Keratinocyte (primary cell): Measurements from ENCODE around the gene FOXL2NB. TPM values are rescaled to one million over a fixed set of nuclear protein-coding genes. Genes with fewer than 3 reads are reported as not detected.

ENCODE experiments used
- DNase-seq: peaks from one replicate; pipeline ENCODE4 v3.0.0-alpha.2; 2011; ENCODE audit warnings: low read depth, missing footprints, low spot score
- FAIRE-seq: peaks from 2 replicates; lab custom pipeline; 2011; peaks lifted over from hg19 to GRCh38; lab: Jason Lieb, UNC
- H2AFZ ChIP-seq: 2 replicates; pipeline ENCODE4 v1.6.0; 2012; ENCODE audit warnings: low read length, control low read depth, inconsistent platforms; ENCODE audit not compliant: control insufficient read depth
- H3K27ac ChIP-seq: 2 replicates; pipeline ENCODE4 v1.5.1; 2011; ENCODE audit warnings: low read length; ENCODE audit not compliant: control insufficient read depth, insufficient read depth
- H3K27me3 ChIP-seq: 3 replicates; pipeline ENCODE4 v1.6.0; 2011; ENCODE audit warnings: low read length; ENCODE audit not compliant: control insufficient read depth, insufficient read depth; ENCODE audit errors: extremely low read depth
- H3K36me3 ChIP-seq, 2 experiments: 2 replicates in 1 of 2; 3 replicates in 1 of 2; pipeline ENCODE4 v1.5.1; 2011; ENCODE audit warnings: low read length in 2 of 2, mild to moderate bottlenecking in 1 of 2; ENCODE audit not compliant: control insufficient read depth in 2 of 2, insufficient read depth in 2 of 2; ENCODE audit errors: extremely low read depth in 1 of 2
- H3K4me1 ChIP-seq: 3 replicates; pipeline ENCODE4 v1.5.1; 2011; ENCODE audit warnings: low read length; ENCODE audit not compliant: control insufficient read depth, insufficient read depth; ENCODE audit errors: extremely low read depth
- H3K4me2 ChIP-seq: 3 replicates; pipeline ENCODE4 v1.6.0; 2011; ENCODE audit warnings: low read depth, low read length; ENCODE audit not compliant: control insufficient read depth, insufficient read depth; ENCODE audit errors: extremely low read depth
- H3K4me3 ChIP-seq, 3 experiments: fragments of 200-600 bp in 1 of 3; sonication (generic) in 1 of 3; 2 replicates in 2 of 3; 3 replicates in 1 of 3; pipeline ENCODE4 v1.5.1; 2011 to 2016; ENCODE audit warnings: low read length in 3 of 3, mild to moderate bottlenecking in 3 of 3, control low read depth in 2 of 3, inconsistent platforms in 1 of 3, low read depth in 1 of 3, mixed read lengths in 1 of 3, mixed run types in 1 of 3, moderate library complexity in 1 of 3; ENCODE audit not compliant: control insufficient read depth in 2 of 3, insufficient read depth in 2 of 3; ENCODE audit errors: extremely low read depth in 1 of 3
- H3K79me2 ChIP-seq: 2 replicates; pipeline ENCODE4 v1.6.0; 2012; ENCODE audit warnings: low read length; ENCODE audit not compliant: control insufficient read depth, insufficient read depth
- H3K9ac ChIP-seq: 3 replicates; pipeline ENCODE4 v1.6.0; 2011; ENCODE audit warnings: low read length; ENCODE audit not compliant: control insufficient read depth, insufficient read depth; ENCODE audit errors: extremely low read depth
- H3K9me1 ChIP-seq: 3 replicates; pipeline ENCODE4 v1.6.0; 2011; ENCODE audit warnings: low read length; ENCODE audit not compliant: control insufficient read depth, insufficient read depth; ENCODE audit errors: extremely low read depth
- H3K9me3 ChIP-seq: 2 replicates; pipeline ENCODE4 v1.5.1; 2012; ENCODE audit warnings: low read depth, low read length; ENCODE audit not compliant: control insufficient read depth
- H4K20me1 ChIP-seq: 3 replicates; pipeline ENCODE4 v1.6.0; 2011; ENCODE audit warnings: low read length; ENCODE audit not compliant: control insufficient read depth, insufficient read depth; ENCODE audit errors: extremely low read depth
- EZH2 ChIP-seq: IDR thresholded peaks from one replicate; pipeline ENCODE4 v1.6.1; 2012; ENCODE audit warnings: inconsistent platforms, mild to moderate bottlenecking, low read length, moderate library complexity
- dilution Hi-C: fragments of 300-500 bp; cut with MboI; formaldehyde crosslinking; loops from one replicate; pipeline ENCODE4 v1.7.0; 2020; ENCODE audit warnings: low sequenced_read_pairs; ENCODE audit not compliant: extremely low pct_ligation_motif_present
- polyA plus RNA-seq, 5 experiments: library from polyadenylated mRNA; depleted of rRNA in 3 of 5; stranded (reverse) in 3 of 5; stranded (forward) in 1 of 5; unstranded in 1 of 5; fragments of >200 nt; gene quantifications; 1 replicate in 1 of 5; 2 replicates in 3 of 5; 3 replicates in 1 of 5; pipeline versions ENCODE4 v1.2.1 to v1.2.3, GENCODE V29; 2011 to 2012; ENCODE audit warnings: missing spikeins in 2 of 5, low read depth in 1 of 5, low replicate concordance in 1 of 5
- TF ChIP-seq, protein P1 (sequence below), 3 experiments: IDR thresholded peaks in 1 of 3; conservative IDR thresholded peaks in 1 of 3; optimal IDR thresholded peaks in 1 of 3; 2 replicates in 2 of 3; 3 replicates in 1 of 3; pipeline versions ENCODE3 to v1.5.1; 2011; ENCODE audit warnings: low read length in 3 of 3, mild to moderate bottlenecking in 3 of 3, moderate library complexity in 2 of 3, control low read depth in 1 of 3, inconsistent platforms in 1 of 3; ENCODE audit not compliant: insufficient read depth in 2 of 3; ENCODE audit errors: extremely low read depth in 1 of 3

Gene FOXL2NB
- polyA plus RNA-seq, 1 donor (not counting 4 experiments of a cell fraction or from before 2014, with no cell fraction given) = 0.38 TPM

DNA sequence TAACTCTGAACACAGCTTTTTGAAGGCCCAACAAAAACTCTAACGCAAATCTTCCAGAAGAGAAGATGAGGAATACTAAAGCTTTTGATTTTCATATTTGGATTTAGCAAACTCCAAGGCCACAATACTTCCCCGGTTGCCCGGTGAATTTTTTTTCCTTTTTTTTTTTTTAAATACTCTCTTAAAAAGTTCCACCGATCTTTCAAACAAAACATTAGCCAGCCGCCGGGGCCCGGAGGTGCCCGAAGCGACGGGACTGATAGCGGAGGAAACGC lies 2.4 kb upstream of the FOXL2NB start:
- Histone ChIP-seq H3K4me1 (peaks cover 12% of the 10 kb centered on the region), H3K9me3 (no peaks in the 10 kb centered on the region), H3K9ac (no peak overlapping the region), H3K4me2 (peak overlapping the region; percentile 54), H3K36me3 (no peaks in the 10 kb centered on the region), H3K27me3 (peaks cover 96% of the 10 kb centered on the region), H3K27ac (no peak overlapping the region), H2AFZ (no peak overlapping the region), H3K4me3 (peak overlapping the region in 2 of 3 experiments; percentile 8 to 27), H3K9me1 (no peaks in the 10 kb centered on the region), H3K79me2 (no peaks in the 10 kb centered on the region), H4K20me1 (peaks cover 3% of the 10 kb centered on the region)
- dilution Hi-C loops = loop anchor here (25.0 kb wide), 1 partner anchor 368 kb away; no protein-coding TSS in a partner anchor
- DNase-seq (no peak), FAIRE-seq (no peak)
- no peak for TF ChIP-seq EZH2
- TF ChIP-seq, protein P1, sequence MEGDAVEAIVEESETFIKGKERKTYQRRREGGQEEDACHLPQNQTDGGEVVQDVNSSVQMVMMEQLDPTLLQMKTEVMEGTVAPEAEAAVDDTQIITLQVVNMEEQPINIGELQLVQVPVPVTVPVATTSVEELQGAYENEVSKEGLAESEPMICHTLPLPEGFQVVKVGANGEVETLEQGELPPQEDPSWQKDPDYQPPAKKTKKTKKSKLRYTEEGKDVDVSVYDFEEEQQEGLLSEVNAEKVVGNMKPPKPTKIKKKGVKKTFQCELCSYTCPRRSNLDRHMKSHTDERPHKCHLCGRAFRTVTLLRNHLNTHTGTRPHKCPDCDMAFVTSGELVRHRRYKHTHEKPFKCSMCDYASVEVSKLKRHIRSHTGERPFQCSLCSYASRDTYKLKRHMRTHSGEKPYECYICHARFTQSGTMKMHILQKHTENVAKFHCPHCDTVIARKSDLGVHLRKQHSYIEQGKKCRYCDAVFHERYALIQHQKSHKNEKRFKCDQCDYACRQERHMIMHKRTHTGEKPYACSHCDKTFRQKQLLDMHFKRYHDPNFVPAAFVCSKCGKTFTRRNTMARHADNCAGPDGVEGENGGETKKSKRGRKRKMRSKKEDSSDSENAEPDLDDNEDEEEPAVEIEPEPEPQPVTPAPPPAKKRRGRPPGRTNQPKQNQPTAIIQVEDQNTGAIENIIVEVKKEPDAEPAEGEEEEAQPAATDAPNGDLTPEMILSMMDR (optimal IDR thresholded peaks at IDR 0.05 in 1 of 3, IDR thresholded peaks at IDR 0.05 in 1 of 3, conservative IDR thresholded peaks at IDR 0.05 in 1 of 3; ENCODE audit: extremely low read depth in 1 of 3, insufficient read depth in 2 of 3, low read length in 3 of 3) = no peak

DNA sequence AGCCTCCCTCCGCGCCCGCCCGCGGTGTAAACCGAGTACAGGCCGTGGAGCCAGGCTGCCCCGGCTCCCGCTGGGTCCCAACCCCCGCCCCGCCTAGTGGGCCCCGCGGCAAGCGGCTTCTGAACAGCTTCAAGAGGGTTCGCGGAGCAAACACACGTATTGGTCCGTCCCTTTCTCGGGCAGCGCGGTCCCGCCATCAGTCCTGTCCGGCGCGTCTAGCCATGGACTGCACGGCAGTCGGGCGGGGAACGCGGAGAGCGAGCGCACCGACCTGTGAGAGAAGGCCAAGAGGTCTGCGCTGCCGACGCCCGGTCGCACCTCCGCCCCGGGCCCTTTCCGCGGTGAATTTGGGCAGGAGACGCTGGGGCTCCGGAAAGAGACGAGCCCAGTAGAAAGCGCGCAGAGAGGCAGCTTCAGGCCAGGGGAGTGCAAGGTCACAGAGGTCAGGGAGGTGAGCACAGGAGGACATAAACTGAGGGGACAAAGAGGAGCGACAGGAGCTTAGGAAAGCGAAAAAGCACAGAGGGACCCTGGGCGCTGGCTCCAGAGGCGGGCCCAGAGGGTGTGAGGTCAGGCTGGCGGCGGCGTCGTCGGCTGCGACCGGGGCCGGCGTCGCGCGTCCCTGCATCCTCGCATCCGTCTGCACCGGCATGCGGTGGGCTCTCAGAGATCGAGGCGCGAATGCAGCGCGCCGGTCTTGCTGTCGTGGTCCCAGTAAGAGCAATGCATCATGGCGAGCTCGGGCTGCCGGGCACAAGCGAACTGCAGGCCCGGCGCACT lies 1.9 kb upstream of the FOXL2NB start:
- peaks cover 13% of the 10 kb centered on the region for H3K4me1 ChIP-seq

More for the DNA sequence above, 1.9 kb upstream of the FOXL2NB start:
- dilution Hi-C loops = loop anchor here (25.0 kb wide), 1 partner anchor 367 kb away; no protein-coding TSS in a partner anchor
- FAIRE-seq (no peak), DNase-seq (no peak)
- no peaks in the 10 kb centered on the region for H3K9me3 ChIP-seq
- H4K20me1 ChIP-seq = peaks cover 3% of the 10 kb centered on the region
- peak overlapping the region; percentile 54 for H3K4me2 ChIP-seq
- no peak overlapping the region for H3K27ac ChIP-seq
- H3K27me3 ChIP-seq = peaks cover 96% of the 10 kb centered on the region
- H3K4me3 ChIP-seq = peak overlapping the region; percentile 8 to 62 (median 18)
- H2AFZ ChIP-seq = no peak overlapping the region
- H3K36me3 ChIP-seq = no peaks in the 10 kb centered on the region
- H3K79me2 ChIP-seq = no peaks in the 10 kb centered on the region
- H3K9ac ChIP-seq = no peak overlapping the region
- no peaks in the 10 kb centered on the region for H3K9me1 ChIP-seq
- TF ChIP-seq EZH2 = peak; percentile 98
- TF ChIP-seq, protein P1 (optimal IDR thresholded peaks at IDR 0.05 in 1 of 3, IDR thresholded peaks at IDR 0.05 in 1 of 3, conservative IDR thresholded peaks at IDR 0.05 in 1 of 3; ENCODE audit: extremely low read depth in 1 of 3, insufficient read depth in 2 of 3, low read length in 3 of 3) = no peak
